DMS153 treated with DMSO at 0.1 percent for 48 hours (cell line): ENCODE measurements around the gene ZNF583.

Source experiments
- DNase-seq: peaks from one replicate; lab custom pipeline; 2025; ENCODE audit not compliant: unreplicated experiment; lab: John Stamatoyannopoulos, UW

Gene ZNF583

DNA sequence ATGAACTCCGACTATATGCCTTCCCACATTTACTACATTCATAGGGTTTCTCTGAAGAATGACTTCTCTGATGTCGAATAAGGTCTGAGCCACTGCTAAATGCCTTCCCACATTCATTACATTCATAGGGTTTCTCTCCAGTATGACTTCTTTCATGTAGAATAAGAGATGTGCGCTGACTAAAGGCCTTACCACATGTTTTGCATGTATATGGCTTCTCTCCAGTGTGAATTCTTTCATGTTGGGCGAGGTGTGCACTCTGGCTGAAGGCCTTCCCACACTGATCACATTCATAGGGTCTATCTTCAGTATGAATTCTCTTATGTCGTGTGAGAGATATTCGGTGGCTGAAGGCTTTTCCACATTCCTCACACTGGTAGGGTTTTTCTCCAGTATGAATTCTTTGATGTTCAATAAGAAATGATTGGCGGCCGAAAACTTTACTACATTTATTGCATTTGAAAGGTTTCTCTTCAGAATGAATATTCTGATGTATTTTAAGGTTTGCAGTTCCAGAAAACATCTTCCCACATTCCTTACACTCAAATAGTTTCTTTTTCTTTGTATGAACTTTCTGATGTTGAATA, 37.2 kb downstream of the ZNF583 start:
- DNase-seq = no peak

DNA sequence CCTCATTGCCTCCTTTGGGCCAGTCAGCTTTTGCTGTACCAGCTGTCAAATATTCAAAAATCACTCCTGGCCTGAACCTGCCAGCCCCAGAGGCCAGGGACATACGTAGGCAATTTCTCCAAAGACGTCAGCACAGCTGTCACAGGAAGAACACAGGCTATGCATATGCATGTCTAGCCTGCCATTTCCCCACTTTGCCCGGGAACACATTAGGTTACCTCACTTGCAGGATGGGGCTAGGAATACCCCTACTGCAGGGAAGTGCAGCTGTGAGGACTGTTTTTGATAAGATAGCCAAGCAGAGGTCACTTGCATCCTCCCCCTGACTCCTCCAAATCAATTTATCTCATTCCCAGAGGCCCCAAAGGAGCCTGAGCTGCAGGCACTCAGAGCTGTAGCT, 70.2 kb downstream of the ZNF583 start:
- DNase-seq = no peak

DNA sequence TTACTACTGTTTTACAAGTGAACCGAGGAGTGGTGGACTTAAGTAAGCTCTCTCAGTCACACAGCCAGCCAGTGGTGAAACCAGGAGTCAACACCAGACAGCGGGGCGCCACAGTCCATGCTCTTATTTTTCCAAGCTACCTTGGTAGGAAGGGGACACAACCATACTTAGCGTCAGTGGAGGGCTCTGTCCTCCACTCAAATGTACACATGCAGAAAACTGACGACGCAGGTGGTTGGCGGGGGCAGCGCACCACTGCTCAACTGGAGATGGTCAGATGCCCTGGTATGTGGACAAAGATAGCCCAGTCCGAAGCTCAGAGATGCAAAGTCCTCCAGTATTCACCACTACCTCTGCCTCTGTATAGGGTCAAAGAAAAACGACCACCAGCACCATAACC, 72.0 kb downstream of the ZNF583 start:
- DNase-seq = no peak
